ENCODE results near the gene GCC1. TPM values are rescaled to one million over a fixed set of nuclear protein-coding genes. Genes with fewer than 3 reads are reported as not detected.
"Not testable (repeated sequence)": the region's sequence is repeated elsewhere in the genome, so short reads cannot be mapped to it uniquely, and the experiment has no call there.

GCC1 gene
- total RNA-seq, 1 donor from 2014 or later: 19.7 TPM

DNA sequence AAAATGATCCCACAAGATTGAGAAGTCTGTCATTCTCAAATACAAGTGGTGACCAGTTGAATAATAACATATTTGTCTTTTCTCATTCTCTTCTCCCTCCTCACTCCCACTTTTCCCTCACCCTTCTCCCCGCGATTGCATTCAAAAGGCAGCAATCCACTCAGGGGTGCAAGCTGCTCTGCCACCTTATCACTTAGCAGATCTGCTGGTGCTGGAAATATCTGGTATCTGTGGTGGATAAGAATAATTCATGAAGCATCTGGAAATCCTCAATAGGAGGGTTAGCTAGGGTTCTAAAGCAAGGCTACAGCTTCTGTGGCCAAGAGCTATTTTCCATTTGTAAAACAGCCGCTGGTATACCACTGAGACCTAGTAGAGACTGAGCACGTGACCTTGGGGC is 43.8 kb downstream of the GCC1 start:
- DNase-seq (ENCODE audit: extremely low read depth, low read depth, low spot score): no peak

DNA sequence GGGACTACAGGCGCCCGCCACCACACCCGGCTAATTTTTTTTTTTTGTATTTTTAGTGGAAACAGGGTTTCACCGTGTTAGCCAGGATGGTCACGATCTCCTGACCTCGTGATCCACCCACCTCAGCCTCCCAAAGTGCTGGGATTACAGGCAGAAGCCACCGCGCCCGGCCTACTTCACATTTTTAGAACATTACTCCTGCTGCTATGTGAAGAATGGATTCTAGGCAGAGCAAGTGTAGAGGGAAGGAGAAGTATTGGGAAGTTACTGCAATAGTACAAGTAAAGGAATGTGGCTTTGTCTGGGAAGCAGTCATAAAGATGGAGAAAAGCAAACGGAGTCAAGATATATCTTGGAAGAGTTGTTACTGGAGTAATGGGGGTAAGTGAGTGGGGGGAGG is 44.9 kb downstream of the GCC1 start:
- not testable (repeated sequence) for DNase-seq (ENCODE audit: extremely low read depth, low read depth, low spot score)

DNA sequence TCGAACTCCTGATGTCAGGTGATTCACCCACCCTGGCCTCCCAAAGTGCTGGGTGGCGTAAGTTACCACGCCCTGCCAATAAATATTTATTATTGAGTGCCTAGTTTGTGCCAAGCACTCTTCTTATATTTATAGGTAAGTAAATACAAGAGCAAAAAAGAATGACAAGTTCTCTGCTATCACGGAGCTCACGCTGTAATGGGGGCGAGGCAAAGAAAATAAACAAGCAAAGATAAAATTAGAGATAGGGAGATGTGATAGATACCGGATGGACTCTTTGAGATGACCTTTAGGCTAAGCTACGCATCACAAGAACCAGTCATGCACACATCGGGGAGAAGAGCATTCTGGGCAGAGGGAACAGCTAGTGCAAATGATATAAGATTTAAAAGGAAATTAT is 46.3 kb downstream of the GCC1 start:
- no peak for DNase-seq (ENCODE audit: extremely low read depth, low read depth, low spot score)

DNA sequence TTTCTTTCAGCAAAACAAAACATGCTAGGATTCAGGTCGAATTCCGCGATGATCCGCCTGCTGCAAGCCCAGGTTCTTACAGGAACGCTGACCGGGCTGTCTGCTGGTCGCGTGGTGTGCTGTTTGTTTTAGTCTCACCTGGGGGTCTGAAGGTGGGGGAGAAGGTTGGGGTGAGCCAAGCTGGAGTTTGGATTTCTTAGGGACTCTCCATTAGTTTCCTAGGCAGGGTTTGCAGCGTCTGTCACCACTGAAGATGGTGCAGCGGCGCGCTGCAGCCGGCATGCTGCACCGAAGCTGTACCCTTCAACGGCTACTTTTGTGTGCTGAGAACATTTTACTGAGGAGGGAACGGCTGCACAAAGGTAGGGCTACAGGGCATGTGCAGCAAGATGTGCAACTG is 48.7 kb downstream of the GCC1 start:
- DNase-seq (ENCODE audit: extremely low read depth, low read depth, low spot score): no peak

DNA sequence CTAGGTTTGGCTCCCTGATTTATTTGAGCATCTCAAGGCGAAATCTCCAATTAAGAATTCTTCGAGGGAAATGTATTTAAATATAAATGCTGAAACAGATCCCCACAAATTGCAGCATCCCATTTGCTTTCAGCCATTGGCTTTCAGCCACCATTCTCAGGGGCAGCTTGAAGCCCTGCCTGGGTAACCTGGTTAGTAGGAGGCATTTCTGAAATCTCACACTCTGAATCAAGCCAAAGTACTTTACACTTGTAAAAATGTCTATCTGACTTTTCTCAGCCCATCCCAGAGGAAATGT is 49.1 kb downstream of the GCC1 start:
- DNase-seq (ENCODE audit: extremely low read depth, low read depth, low spot score): no peak

DNA sequence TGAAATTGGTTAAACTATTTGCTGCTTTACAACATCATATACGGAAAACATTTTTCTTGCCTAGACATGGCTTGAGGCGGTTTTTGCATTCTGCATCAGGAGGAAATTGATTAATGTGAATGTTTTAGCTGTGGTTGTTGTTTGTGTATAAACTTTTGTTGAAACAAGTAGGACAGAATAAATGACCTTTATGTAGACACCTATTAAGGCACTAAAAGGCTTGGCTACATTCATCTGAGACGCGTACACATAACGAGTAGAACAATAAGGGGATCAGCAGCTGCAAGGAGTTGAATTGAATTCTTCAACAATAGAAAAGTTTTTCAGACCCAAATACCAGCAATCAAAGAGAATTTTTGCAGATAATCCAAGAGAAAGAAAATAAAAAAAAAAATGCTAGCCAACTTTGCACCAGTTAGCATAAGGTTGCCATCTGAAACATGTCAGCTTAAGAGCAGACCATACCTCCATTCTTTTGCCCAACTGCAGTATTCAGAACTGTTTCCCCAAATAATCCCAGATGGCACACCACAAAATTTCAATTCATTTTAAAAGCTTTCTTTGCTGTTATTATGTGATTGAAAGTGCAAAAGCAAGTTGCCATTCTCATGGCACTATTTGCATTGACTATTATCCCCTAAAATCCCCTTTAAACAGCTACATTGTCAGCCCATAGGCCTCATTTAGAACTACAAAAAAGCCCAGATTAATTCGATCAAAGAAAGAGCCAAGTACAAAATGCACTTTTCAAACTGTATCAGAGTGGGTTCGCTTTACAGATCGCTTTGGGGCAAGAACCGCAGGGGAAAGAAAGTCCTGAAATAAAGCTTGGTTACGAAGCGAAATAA is 49.6 kb downstream of the GCC1 start:
- DNase-seq (ENCODE audit: extremely low read depth, low read depth, low spot score): no peak

DNA sequence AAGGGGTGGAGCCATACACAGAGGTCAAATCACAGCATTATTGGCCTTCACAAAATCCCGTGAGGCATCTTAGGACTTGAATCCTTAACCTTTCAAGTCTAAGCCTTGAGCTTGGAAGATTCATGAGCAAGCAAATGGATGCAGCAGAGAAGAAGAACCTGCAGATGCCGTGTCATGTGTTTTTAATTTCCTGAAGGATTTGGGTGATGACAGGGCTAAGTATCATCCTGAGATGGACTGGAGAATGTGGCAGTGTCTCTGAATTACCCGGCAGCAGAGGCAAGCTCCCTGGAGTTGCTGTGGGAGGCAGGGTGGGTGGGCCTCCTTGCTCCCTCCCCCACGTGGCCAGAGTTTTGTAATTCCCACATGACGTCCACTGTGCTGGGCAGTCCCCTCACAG is 50.8 kb downstream of the GCC1 start:
- no peak for DNase-seq (ENCODE audit: extremely low read depth, low read depth, low spot score)

DNA sequence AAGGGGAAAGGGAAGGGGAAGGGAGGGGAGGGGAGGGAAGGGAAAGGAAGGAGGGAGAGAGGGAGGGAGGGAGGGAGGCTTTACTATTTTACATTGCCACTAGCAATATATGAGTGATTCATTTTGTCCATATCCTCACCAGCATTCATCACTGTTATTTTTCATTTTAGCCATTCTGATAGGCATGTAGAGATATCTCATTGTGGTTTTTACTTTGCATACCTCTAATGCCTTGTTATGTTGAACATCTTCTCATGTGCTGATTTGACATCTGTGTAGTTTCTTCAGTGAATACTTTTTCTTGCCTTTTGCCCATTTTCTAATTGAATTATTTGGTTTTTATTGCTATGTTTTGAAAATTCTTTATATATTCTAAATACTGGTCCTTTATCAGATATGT is 52.7 kb downstream of the GCC1 start:
- DNase-seq (ENCODE audit: extremely low read depth, low read depth, low spot score): no peak

DNA sequence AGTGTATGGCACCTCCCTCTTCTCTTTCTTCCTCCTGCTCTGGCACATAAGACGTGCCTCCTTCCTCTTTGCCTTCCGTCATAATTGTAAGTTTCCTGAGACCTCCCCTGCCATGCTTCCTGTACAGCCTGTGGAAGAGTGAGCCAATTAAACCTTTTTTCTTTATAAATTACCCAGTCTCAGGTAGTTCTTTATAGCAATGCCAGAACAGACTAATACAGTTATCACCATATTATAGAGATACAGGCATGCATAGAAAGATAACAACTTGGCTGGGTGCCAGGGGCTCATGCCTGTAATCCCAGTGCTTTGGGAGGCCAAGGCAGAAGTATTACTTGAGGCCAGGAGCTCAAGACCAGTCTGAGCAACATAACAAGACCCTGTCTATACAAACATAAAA is 53.2 kb downstream of the GCC1 start:
- DNase-seq (ENCODE audit: extremely low read depth, low read depth, low spot score): no peak

Other genes starting within 250 kb of the GCC1 start
- 14.4 and 34.4 TPM in 2 replicates for gene ZNF800, start 192.9 kb downstream of the GCC1 start, total RNA-seq
- 194 and 259 TPM in 2 replicates for gene ARF5, start 2.8 kb upstream of the GCC1 start, total RNA-seq
- 0.48 and 1.1 TPM in 2 replicates for gene FSCN3, start 8.1 kb upstream of the GCC1 start, total RNA-seq
- not detected in 2 replicates for gene PAX4, start 32.5 kb upstream of the GCC1 start, total RNA-seq
- 185 and 193 TPM in 2 replicates for gene SND1, start 66.6 kb upstream of the GCC1 start, total RNA-seq